NCI-H1694 treated with DMSO at 0.1 percent for 48 hours (cell line): Measurements from ENCODE around the gene SRGAP1.
A peak's percentile ranks its signal among the peaks of the same experiment; 100 is the strongest.

ENCODE experiments used
- DNase-seq: peaks from one replicate; lab custom pipeline; 2025; lab: John Stamatoyannopoulos, UW

The SRGAP1 gene

GRCh38 chr12:63844391-63845341 is at the start of gene SRGAP1:
Gene SRGAP1 (plus strand): TSS chr12:63844700. CDS start chr12:63844817, 117 bp downstream.
- peak; percentile 12 for DNase-seq

GRCh38 chr12:63795032-63795687 is 49.3 kb upstream of the SRGAP1 start:
- DNase-seq = no peak

- DNase-seq = no peak
These were observed 48.6 kb upstream of the SRGAP1 start for GRCh38 chr12:63795944-63796343.

GRCh38 chr12:63802012-63802608 is 42.4 kb upstream of the SRGAP1 start:
- DNase-seq = peak; percentile 38

GRCh38 chr12:63804746-63805145 is 39.8 kb upstream of the SRGAP1 start:
- DNase-seq = no peak

- DNase-seq = no peak
These were observed 38.5 kb upstream of the SRGAP1 start for GRCh38 chr12:63805704-63806672.

- DNase-seq = no peak
These were observed 35.9 kb upstream of the SRGAP1 start for GRCh38 chr12:63808631-63809030.

- DNase-seq = no peak
These were observed 34.9 kb upstream of the SRGAP1 start for GRCh38 chr12:63809566-63809965.

GRCh38 chr12:63811334-63811733 is 33.2 kb upstream of the SRGAP1 start:
- DNase-seq = no peak

- DNase-seq = no peak
These were observed 32.7 kb upstream of the SRGAP1 start for GRCh38 chr12:63811755-63812154.

- no peak for DNase-seq
These were observed 30.2 kb upstream of the SRGAP1 start for GRCh38 chr12:63814146-63814772.

- DNase-seq = no peak
These were observed 29.0 kb upstream of the SRGAP1 start for GRCh38 chr12:63815482-63815852.

- no peak for DNase-seq
These were observed 28.5 kb upstream of the SRGAP1 start for GRCh38 chr12:63816031-63816430.

GRCh38 chr12:63820427-63820826 is 24.1 kb upstream of the SRGAP1 start:
- DNase-seq = no peak

GRCh38 chr12:63821781-63822251 is 22.7 kb upstream of the SRGAP1 start:
- DNase-seq = no peak

GRCh38 chr12:63822352-63822751 is 22.1 kb upstream of the SRGAP1 start:
- DNase-seq = no peak

GRCh38 chr12:63823040-63823439 is 21.5 kb upstream of the SRGAP1 start:
- no peak for DNase-seq

- peak; percentile 66 for DNase-seq
These were observed 18.4 kb upstream of the SRGAP1 start for GRCh38 chr12:63826006-63826585.

- DNase-seq = no peak
These were observed 15.6 kb upstream of the SRGAP1 start for GRCh38 chr12:63828867-63829266.

- no peak for DNase-seq
These were observed 8.5 kb upstream of the SRGAP1 start for GRCh38 chr12:63836046-63836445.

- DNase-seq = peak; percentile 62
These were observed 7.6 kb upstream of the SRGAP1 start for GRCh38 chr12:63836936-63837335.
